Nephron progenitor cell (in vitro differentiated cells): ENCODE measurements around the gene SYTL2.

Experiments
- DNase-seq: peaks from one replicate; pipeline ENCODE4 v3.0.0; 2021
- H3K27ac Mint-ChIP-seq: 2 replicates; pipeline ENCODE4 v1.8.0; 2021; ENCODE audit warnings: mild to moderate bottlenecking, moderate library complexity, mixed read lengths
- H3K27me3 Mint-ChIP-seq: 2 replicates; pipeline ENCODE4 v1.8.0; 2021; ENCODE audit warnings: mild to moderate bottlenecking, low read depth, mixed read lengths; ENCODE audit not compliant: poor library complexity
- H3K36me3 Mint-ChIP-seq: 2 replicates; pipeline ENCODE4 v1.8.0; 2021; ENCODE audit warnings: low read depth, mixed read lengths
- H3K4me1 Mint-ChIP-seq: 2 replicates; pipeline ENCODE4 v1.8.0; 2021; ENCODE audit warnings: mixed read lengths
- H3K4me3 Mint-ChIP-seq: 2 replicates; pipeline ENCODE4 v1.8.0; 2021; ENCODE audit warnings: mild to moderate bottlenecking, moderate library complexity, mixed read lengths
- H3K9me3 Mint-ChIP-seq: 2 replicates; pipeline ENCODE4 v1.8.0; 2021; ENCODE audit warnings: mild to moderate bottlenecking, moderate library complexity, mixed read lengths
- CTCF ChIP-seq: fragments of 200-600 bp; sonication (generic); IDR thresholded peaks from 2 replicates; pipeline ENCODE4 v1.5.0; 2021; ENCODE audit warnings: antibody characterized with exemption

The SYTL2 gene

DNA sequence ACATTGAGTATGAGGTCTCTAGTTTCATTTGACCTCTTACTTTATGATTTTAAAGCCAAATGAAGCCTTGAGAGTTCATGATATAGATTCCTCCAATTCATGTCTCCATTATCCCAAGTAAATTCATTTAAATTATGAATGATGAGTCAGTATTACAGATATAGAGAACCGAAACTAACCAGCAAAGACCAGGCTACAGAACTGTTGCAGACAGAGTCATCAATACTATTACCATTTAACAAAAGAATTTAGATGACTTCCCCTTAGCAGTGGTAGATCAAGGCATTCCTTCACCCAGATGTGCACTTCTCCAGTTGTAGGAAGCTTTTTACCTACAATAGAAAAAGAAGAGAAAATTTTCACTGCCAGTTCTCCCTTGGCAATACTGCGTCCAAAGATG lies 113.2 kb downstream of the SYTL2 start:
- H3K9me3 Mint-ChIP-seq: peaks cover 3% of the 10 kb centered on the region
- DNase-seq: no peak
- TF ChIP-seq CTCF: no peak
- H3K4me3 Mint-ChIP-seq: no peak overlapping the region
- peaks cover 15% of the 10 kb centered on the region for H3K4me1 Mint-ChIP-seq
- peaks cover 3% of the 10 kb centered on the region for H3K36me3 Mint-ChIP-seq
- H3K27ac Mint-ChIP-seq: no peak overlapping the region
- H3K27me3 Mint-ChIP-seq: peaks cover 3% of the 10 kb centered on the region

DNA sequence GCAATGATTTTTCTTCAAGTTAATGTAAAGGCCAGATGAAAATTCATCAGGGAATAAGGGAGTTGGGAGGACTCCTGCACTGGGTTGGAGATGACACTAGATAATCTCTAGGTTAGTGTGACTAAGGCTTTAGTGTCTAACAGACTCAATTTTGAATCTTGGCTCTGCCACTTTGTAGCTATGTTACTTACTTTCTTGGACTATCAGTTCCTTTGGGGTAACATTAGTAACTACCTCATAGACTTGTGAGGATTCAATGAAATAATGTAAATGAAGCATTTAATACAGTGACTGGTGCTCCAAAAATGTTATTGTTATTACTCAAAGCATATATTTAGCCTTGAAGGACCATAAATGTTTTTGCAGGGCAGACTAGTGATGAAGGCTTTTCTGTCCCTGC lies 115.4 kb downstream of the SYTL2 start:
- no peak for DNase-seq
- H3K27me3 Mint-ChIP-seq: peaks cover 3% of the 10 kb centered on the region
- H3K9me3 Mint-ChIP-seq: no peaks in the 10 kb centered on the region
- no peak overlapping the region for H3K4me3 Mint-ChIP-seq
- H3K27ac Mint-ChIP-seq: no peak overlapping the region
- TF ChIP-seq CTCF: no peak
- H3K4me1 Mint-ChIP-seq: peaks cover 15% of the 10 kb centered on the region
- no peaks in the 10 kb centered on the region for H3K36me3 Mint-ChIP-seq

DNA sequence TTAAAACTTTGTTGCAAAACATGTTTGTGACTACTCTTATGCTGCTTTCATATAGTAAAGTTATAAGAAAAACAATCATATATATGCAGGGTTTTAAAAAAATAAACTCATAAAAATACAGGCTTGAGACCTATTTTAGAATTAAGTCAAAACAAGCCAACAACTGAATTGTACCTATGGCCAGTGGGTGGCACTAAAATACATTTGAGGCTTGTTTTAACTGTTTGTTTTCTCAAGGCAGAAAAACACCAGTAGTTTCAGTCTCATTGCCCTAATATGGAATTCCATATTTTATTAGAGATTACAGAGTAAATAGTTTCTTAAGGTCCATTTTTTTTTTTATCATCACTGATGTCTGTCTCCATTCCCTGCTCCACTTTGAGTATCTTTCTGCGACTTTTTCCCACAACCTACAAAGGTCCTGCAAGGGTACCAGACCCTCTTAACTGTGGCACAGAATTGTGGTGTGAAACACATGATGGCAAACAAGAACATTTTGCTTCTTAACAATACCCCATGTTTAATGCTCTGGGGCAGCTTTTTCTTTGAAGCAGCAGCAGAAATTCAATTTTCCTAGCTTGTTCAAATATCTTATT lies 116.5 kb downstream of the SYTL2 start:
- Mint-ChIP-seq H3K27me3 (peaks cover 8% of the 10 kb centered on the region), H3K27ac (no peak overlapping the region), H3K9me3 (no peaks in the 10 kb centered on the region), H3K4me1 (peaks cover 7% of the 10 kb centered on the region), H3K4me3 (no peak overlapping the region), H3K36me3 (no peaks in the 10 kb centered on the region)
- TF ChIP-seq CTCF: peak; percentile 35
- no peak for DNase-seq

GRCh38 chr11:85685820-85686459 lies 125.0 kb downstream of the SYTL2 start, which contains the start of gene CCDC89:
Gene CCDC89, minus strand, starts transcription at chr11:85686195. Its CDS starts 65 bp downstream, at chr11:85686130.
- TF ChIP-seq CTCF: no peak
- Mint-ChIP-seq H3K4me1 (peaks cover 13% of the 10 kb centered on the region), H3K4me3 (no peak within 1 kb of the TSS), H3K36me3 (no peaks in the 10 kb centered on the region), H3K9me3 (no peaks in the 10 kb centered on the region), H3K27ac (peak within 1 kb of the TSS; percentile 68), H3K27me3 (peaks cover 12% of the 10 kb centered on the region)
- no peak for DNase-seq

GRCh38 chr11:85685125-85685819 lies 125.7 kb downstream of the SYTL2 start:
- no peaks in the 10 kb centered on the region for H3K9me3 Mint-ChIP-seq
- no peak for TF ChIP-seq CTCF
- peak overlapping the region; percentile 68 for H3K27ac Mint-ChIP-seq
- no peak overlapping the region for H3K4me3 Mint-ChIP-seq
- no peak for DNase-seq
- peaks cover 12% of the 10 kb centered on the region for H3K27me3 Mint-ChIP-seq
- H3K4me1 Mint-ChIP-seq: peaks cover 13% of the 10 kb centered on the region
- H3K36me3 Mint-ChIP-seq: no peaks in the 10 kb centered on the region
